GM19351 (cell line): ENCODE measurements around the gene RMND5B.
"Not testable (repeated sequence)": the region's sequence is repeated elsewhere in the genome, so short reads cannot be mapped to it uniquely, and the experiment has no call there.

ENCODE experiments used
- ATAC-seq: cut with Tn5 transposase; IDR thresholded peaks from one replicate; pipeline ENCODE4 v1.9.1; 2021; ENCODE audit warnings: mild to moderate bottlenecking, moderate library complexity; ENCODE audit not compliant: unreplicated experiment

The RMND5B gene

GRCh38 chr5:178113841-178114324, 16.9 kb upstream of the RMND5B start:
- no peak for ATAC-seq

DNA sequence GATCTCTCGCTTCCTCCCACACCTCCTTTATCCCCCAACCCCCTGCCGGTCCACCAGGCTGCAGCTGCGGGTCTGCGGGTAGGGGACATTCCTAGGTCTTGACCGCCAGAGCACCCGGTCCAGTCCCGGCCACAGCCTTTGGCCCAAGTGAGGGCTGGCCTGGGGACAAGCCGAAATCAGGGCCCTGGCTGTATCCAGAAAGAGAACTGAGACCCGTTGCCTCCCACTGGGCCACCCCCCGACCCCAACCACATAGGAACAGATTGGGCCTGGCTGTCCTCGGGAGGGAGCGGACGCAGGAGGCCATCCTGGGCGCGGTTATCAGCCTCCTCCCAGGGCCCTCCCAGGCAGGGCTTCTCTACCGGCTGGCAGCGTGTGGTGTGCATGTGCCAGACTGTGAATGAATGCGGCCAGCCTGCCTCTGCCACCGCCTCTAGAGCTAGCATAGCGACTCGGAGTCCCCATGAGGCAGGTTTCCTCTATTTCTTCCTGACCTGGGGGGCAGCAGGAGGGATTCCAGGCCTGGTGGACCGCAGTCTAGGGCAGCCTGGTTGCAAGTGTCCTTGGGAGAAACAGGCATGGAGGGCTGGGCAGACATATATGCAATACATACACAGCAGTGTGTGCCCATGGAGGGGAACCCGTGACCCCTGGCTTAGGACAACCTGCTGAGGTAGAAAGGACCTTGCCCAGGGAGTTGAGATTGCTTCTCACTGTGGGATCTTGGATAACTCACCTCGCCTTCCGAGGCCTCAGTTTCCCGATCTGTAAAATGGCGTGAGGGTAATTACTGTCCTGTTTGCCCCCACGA, 16.3 kb upstream of the RMND5B start:
- ATAC-seq: no peak

DNA sequence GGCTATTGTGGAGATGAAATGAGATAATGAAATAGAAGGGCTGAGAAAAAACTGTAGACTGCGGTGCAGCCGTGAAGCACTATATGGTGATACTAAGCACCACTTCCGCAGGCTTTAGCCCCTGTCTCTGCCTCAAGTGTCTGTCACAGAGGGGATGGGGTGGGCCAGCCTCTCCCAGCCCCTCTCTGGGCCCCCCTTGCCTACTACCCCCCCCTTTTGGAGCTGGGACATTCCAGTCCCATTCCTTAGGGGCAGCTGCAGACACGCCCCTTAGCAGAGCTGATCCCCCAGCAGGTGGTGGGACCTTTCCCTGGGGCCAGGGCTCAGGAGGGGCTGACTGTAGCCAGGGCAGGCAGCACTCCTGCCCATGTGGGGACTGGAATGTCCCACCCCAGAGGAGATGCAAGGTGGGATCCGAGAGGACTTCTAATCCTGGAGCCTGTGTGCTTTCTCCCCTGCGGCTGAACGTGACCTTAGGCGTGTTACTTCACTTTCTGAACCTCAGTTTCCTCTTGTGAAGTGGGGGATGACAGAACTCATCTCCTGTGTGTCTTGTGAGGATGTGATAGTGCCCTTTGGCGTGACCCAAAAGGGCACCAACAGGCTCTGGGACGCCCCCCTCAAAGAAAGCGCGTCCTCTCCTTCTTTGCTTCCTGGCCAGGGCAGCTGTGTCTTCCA, 15.5 kb upstream of the RMND5B start:
- no peak for ATAC-seq

DNA sequence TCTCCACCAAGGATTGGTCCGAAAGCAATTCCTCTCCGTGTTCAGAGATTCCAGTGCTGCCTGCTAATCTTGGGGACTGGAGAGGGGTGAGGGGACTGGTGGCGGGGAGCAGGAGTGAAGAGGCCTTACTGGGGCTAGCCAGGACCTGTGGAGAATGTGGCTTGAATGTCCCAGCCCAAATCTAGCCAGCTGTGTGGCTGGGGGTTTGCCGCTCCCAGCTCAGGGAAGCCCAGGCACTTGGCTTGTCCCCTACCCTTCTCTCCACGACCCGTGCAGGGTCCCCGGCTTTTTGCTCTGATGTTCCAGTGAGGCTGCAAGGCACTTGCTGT, 15.0 kb upstream of the RMND5B start:
- ATAC-seq: no peak

DNA sequence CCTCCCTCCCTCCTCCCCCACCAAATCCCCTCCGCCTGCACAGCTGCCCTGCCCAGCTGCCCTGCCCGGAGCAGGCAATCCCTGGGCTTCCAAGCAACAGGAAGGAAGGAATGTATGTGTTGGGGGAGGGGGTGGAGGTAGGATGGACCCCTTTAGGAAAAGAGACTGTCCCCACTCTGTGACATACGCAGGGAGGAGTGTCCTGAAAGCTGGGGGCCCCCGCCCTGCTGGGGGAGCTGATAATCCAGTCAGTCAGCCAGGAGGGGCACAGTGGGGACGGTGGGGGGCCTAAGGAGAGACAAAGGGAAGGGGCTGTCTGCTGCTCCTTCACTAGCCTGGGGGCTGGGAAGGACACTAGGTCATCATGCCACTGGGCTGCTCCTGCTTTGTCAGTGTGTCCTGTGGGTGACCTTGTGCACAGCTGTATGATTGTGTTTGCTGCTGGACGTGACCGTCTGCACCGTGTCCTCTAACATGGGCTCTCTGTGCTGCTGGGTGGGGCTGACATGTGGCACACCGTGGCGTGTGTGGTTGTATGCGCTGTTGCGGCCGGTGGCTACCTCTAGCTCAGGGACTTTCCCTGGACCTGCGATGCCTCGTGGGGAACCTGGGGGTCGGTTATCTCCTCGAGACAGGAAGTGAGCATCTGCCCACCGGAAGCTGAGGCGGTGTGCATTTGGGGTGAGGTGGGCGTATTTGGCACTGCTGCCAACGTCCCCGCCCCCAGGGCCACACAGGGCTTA, 14.5 kb upstream of the RMND5B start:
- peak; percentile 27 for ATAC-seq

DNA sequence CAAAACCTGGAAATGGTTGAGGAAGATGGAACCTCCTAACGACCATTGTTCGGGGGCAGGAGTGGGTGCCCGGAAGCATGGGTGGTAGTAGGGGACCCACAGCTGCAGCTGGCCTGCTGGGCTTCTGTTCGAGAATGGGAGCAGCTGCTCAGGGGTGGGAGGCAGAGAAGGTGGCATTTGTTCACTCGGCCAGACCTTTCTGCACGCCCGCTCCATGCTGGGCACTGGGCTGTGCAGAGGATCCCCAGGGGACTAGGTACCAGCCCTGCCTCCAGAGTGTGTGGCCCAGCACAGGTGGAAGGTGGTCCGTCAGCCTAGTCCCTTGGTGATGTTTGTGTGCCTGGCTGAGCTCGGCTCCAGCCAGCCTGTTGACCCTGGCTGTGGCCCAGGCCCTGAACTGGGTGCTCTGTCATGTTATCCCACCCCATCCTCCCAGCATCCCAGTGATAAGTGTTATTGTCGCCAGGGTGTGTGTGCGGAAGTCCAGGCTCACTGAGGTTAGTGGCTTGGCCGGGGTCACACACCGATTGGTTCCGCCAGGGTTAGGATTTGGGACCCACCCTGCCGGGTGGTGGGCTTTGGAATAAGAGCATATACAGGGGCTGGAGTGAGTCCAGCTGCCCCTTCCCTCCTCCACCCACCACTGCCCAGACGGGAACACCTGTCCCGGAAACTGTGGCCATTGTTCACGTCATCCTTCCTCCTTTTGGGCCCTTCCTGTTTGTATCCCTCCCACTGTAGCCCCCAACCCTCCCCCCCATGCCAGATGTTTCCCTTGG, 12.7 kb upstream of the RMND5B start:
- no peak for ATAC-seq

DNA sequence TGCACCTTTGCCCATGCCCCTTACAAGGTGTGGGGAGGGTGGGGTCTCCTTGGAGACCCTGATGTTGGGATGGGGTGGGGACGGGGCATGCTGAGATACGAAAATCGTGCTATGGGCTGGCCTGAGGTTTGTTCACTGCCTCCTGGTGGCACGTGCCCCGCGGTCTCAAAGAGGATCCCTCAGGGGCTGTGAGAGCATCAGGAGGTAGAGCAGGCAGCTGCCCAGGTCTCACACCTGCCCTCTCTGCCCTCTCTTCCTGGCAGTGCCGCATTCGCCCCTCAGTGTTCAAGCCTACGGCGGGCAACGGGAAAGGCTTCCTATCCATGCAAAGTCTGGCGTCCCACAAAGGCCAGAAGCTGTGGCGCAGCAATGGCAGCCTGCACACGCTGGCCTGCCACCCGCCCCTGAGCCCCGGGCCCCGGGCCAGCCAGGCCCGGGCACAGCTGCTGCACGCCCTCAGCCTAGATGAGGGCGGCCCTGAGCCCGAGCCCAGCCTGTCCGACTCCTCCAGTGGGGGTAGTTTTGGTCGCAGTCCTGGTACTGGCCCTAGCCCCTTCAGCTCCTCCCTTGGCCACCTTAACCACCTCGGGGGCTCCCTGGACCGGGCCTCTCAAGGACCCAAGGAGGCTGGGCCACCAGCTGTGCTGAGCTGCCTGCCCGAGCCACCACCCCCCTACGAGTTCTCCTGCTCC, 10.8 kb upstream of the RMND5B start:
- ATAC-seq: no peak

GRCh38 chr5:178120607-178121357, 10.0 kb upstream of the RMND5B start:
- peak; percentile 79 for ATAC-seq

DNA sequence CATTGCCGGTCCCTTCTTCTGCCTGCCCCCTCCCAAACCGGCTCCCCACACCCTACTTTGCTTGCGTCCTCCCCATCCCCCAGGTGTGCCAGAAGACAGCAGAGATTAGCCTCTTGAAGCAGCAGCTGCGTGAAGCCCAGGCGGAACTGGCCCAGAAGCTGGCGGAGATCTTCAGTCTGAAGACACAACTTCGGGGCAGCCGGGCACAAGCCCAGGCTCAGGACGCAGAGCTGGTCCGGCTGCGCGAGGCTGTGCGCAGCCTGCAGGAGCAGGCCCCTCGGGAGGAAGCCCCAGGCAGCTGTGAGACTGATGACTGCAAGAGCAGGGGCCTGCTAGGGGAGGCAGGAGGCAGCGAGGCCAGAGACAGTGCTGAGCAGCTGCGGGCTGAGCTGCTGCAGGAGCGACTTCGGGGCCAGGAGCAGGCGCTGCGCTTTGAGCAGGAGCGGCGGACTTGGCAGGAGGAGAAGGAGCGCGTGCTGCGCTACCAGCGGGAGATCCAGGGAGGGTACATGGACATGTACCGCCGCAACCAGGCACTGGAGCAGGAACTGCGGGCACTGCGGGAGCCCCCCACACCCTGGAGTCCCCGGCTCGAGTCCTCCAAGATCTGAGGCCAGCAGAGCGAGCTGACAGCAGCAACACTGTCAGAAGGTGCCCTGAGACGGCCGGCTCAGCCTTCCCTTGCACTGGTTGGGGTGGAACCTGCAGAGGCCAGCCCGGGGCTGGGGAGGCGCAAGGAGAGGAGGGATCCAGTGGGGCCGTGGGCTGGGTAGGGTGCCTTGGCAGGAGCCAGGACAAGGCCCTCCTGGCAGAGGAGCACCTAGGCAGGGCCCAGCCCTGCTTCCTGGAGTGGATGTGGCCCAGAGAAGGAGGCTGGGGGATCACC, 9.2 kb upstream of the RMND5B start:
- ATAC-seq: no peak

GRCh38 chr5:178122346-178122745, 8.5 kb upstream of the RMND5B start:
- ATAC-seq: no peak

GRCh38 chr5:178123094-178123965, 7.5 kb upstream of the RMND5B start:
- no peak for ATAC-seq

- ATAC-seq: no peak
These were observed 6.6 kb upstream of the RMND5B start for GRCh38 chr5:178123966-178124925.

- no peak for ATAC-seq
These were observed 5.4 kb upstream of the RMND5B start for GRCh38 chr5:178125253-178125906.

GRCh38 chr5:178126556-178126955, 4.3 kb upstream of the RMND5B start:
- no peak for ATAC-seq

DNA sequence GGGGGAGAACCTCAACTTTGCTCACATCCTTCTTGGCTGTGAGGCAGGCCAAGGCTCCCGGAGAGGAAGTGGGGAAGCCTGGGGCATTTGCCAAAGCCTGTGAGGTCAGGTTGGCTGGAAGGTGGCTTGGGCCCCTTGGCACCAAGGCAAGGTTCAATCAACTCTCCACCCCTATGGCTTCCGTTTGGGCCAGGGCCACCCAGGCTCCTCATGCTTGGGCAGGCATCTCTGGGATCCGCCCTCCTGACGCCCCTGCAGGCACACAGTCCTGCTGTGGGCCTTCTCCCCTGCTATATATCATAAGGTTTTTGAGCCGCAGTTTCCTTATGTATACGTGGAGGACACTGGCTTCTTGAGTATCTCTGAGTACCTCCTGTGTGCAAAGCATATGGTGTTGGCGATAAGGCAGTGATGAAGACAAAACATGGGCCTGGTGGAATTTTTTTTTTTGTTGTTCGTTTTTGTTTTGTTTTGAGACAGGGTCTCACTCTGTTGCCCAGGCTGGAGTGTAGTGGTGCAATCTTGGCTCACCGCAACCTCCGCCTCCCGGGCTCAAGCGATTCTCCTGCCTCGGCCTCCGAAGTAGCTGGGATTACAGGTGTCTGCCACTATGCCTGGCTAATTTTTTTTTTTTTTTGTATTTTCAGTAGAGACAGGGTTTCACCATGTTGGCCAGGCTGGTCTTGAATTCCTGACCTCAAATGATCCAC, 3.4 kb upstream of the RMND5B start:
- not testable (repeated sequence) for ATAC-seq
